Stimulated activated CD4-positive, alpha-beta T cell treated with anti-CD3 and anti-CD28 coated beads, Interleukin-12 subunit alpha, Interleukin-12 subunit beta, amount 100 ng/mL, for 24 hours (primary cell): ENCODE data around the gene ARF6.
"Not testable (repeated sequence)": the region's sequence is repeated elsewhere in the genome, so short reads cannot be mapped to it uniquely, and the experiment has no call there.

Experiments used
- DNase-seq, 2 experiments: peaks; one replicate each; pipeline ENCODE4 v3.0.0-alpha.2; 2020; ENCODE audit warnings: low read depth in 2 of 2

The ARF6 gene

DNA sequence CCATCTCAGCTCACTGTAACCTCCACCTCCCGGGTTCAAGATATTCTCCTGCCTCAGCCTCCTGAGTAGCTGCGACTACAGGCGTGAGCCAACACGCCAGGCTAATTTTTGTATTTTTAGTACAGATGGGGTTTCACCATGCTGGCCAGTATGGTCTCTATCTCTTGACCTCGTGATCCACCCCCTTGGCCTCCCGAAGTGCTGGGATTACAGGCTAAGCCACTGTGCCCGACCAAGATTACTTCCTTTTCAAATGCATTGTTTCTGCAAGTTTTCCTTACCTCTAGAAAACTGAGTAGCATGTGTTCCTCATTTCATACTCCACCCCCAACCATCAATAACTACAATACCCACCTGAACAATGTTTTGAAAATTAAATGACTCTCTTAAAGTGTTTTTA lies 13.1 kb downstream of the ARF6 start:
- DNase-seq = no peak

DNA sequence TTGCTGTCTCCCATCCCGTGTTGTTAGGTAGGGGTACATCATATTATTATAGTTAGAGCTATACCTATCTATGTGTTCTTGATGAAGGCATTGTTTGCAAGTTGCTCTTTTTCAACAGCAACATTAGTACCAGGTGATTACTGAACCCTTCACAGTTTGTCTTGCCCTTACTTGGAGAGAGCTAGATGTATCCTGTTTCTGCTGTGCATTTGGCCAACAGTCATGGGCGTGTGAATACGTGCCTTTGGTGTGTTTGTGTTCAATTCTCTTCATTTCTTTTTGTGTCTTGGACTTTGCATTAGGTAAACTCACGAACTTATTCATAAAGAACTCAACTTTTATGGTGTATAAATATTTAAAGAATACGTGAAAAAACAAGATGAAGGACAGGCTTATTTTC lies 14.3 kb downstream of the ARF6 start:
- DNase-seq = no peak

- no peak for DNase-seq
Measured at GRCh38 chr14:49908433-49908782, 15.5 kb downstream of the ARF6 start.

GRCh38 chr14:49909016-49909415 lies 16.1 kb downstream of the ARF6 start:
- no peak for DNase-seq

DNA sequence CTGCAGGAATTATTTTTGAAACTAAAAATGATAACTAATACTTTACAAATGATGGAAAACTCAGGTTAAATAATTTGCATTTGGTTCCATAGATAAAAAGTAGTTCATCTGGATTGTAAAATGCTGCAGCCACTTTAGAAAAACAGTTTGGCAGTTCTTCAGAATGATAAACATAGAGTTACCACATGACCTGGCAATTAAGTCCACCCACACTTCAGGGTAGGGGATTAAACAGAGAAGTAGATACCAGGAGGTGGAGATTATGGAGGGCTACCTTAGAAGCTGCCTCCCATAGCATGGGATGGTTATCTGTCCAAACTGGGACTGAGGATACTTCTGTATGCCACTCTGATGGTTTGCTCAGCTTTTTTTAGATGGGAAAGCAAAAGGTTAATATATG lies 22.2 kb downstream of the ARF6 start:
- DNase-seq = no peak

DNA sequence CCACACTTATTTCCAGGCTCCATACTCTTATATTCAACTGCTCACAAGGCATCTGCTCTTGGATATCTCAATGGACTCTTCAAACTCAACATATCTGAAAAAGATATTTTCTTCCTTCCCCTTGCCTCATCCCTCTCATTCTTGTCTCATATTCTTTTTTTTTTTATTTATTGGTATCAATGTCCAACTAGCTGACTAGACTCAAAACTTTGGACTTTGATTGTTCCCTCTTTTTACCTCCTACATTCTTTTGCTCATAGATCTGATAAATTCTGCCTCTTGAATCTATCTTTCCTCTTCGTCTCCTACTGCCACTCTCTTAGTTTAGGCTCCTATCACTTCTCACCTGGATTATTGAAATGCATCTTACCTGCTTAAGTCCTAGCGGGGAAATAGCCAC lies 25.8 kb downstream of the ARF6 start:
- DNase-seq = no peak

- DNase-seq = no peak
Measured at GRCh38 chr14:49919825-49920659, 27.2 kb downstream of the ARF6 start.

DNA sequence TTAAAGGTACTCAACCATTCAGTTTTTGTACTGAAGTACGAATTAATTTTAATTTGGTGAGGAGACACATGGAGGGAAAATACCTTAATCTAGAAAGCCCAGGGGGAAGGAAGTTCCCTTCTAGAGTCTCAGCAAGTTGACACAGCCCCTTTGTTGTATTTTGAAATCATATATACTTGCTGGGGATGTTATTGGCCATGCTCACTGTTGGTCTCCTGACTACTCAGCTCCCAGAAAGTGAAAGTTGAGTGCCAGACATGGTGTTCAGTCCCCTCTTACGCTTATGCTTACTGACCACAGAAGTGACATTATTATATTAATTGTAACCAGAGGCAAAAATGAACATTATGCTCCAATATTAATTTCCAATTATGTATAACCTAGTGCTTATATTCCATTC lies 28.1 kb downstream of the ARF6 start:
- no peak for DNase-seq

DNA sequence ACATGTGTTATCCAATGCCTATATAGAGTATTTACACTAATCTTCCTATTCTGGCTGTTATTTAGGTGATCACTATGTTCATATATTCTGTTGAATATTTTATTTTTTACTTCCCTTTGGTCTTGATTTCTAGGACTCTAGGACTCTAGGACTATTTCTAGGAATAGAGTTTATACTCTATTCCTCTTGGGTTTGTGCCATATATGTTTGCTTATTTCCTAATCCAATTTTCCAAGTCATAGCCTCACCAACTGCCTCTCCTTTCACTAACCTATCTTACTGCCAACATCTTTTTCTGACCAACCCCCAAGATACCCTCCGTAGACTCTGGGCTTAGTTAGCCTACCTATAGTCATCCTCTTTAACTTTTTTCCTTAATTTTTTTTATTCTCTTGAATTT lies 28.5 kb downstream of the ARF6 start:
- no peak for DNase-seq

- no peak for DNase-seq
Measured at GRCh38 chr14:49923442-49923841, 30.6 kb downstream of the ARF6 start.

DNA sequence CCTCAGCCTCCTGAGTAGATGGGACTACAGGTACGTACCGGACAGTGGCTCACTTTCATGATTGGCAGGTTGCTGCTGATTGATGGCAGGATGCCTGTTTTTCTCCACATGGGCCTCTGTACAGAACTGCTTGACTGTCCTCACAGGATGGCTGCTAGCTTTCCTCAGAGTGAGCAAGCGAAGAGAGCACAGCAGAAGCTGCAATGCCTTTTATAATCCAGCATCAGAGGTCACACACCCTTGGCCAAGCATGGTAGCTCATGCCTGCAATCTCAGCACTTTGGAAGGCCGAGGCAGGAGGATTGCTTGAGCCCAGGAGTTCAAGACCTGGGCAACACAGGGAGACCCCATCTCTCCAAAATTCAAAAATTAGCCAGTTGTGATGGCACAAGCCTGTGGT lies 31.0 kb downstream of the ARF6 start:
- no peak for DNase-seq

- DNase-seq = no peak
Measured at GRCh38 chr14:49924852-49925251, 32.0 kb downstream of the ARF6 start.

GRCh38 chr14:49926803-49927202 lies 33.9 kb downstream of the ARF6 start:
- no peak for DNase-seq

DNA sequence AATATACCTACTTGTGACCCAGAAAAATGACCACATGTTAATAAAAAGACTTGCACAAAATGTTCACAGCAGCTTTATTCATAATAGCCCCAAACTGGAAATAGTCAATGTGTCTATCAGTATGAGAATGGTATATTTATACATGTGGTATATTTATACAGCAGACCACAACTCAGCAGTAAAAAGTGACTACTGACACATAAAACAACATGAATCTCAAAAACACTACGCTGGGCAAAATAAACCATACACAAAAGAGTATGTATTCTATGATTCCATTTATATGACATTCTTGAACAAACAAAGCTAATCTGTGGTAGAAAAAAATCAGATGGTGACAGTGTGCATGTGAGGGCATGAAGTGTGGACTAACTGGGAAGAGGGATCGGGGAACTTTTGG lies 35.1 kb downstream of the ARF6 start:
- no peak for DNase-seq

GRCh38 chr14:49930720-49931119 lies 37.8 kb downstream of the ARF6 start:
- DNase-seq = no peak

- DNase-seq = no peak
Measured at GRCh38 chr14:49931523-49931922, 38.6 kb downstream of the ARF6 start.

- no peak for DNase-seq
Measured at GRCh38 chr14:49933128-49933527, 40.2 kb downstream of the ARF6 start.

DNA sequence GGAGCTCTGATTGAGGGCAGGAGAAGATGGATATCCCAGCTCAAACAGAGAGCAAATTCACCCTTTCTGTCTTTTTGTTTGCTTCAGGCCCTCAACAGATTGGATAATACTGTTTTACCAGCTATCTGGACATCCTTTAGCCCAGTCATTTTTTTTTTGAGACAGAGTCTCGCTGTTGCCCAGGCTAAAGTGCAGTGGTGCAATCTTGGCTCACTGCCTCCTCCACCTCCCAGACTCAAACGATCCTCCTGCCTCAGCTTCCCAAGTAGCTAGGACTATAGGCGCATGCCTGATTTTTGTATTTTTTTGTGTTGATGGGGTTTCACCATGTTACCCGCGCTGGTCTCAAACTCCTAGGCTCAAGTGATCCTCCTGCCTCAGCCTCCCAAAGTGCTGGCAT lies 40.8 kb downstream of the ARF6 start:
- no peak for DNase-seq

GRCh38 chr14:49934646-49935045 lies 41.8 kb downstream of the ARF6 start:
- DNase-seq = no peak

DNA sequence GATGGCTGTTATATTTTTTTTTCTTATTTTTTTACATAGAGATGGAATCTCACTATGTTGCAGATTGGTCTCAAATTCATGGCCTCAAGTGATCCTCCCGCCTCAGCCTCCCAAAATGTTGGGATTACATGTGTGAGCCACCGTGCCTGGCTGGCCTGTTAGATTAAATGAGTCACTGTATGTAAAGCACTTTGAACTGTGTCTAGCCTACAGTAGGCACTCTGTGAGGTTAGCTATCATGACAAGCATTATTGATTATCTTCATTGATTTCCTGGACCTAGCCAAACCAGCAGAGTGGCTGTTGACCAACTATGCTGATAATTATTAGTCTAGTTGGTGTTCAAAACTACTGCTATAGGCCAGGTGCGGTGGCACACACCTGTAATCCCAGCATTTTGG lies 42.6 kb downstream of the ARF6 start:
- no peak for DNase-seq

- DNase-seq = not testable (repeated sequence)
Measured at GRCh38 chr14:49936246-49936645, 43.4 kb downstream of the ARF6 start.

GRCh38 chr14:49936882-49937281 lies 44.0 kb downstream of the ARF6 start:
- DNase-seq = not testable (repeated sequence)

DNA sequence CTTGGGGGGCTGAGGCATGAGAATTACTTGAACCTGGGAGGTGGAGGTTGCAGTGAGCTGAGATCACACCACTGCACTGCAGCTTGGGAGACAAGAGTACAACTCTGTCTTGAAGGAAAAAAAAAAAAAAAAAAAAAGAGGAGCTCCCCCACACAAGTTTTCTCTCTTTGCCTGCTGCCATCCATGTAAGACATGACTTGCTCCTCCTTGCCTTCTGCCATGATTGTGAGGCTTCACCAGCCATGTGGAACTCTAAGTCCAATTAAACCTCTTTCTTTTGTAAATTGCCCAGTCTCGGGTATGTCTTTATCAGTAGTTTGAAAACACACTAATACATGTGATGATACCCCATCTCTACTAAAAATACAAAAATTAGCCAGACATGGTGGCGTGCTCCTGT lies 46.3 kb downstream of the ARF6 start:
- DNase-seq = not testable (repeated sequence)

GRCh38 chr14:49939884-49940510 lies 47.1 kb downstream of the ARF6 start:
- no peak for DNase-seq
